IPS DF 6.9 (cell line): ENCODE measurements around the gene PPP1R17.
A peak's percentile ranks its signal among the peaks of the same experiment; 100 is the strongest.

Source experiments
- DNase-seq: peaks from one replicate; pipeline ENCODE4 v3.0.0-alpha.2; 2013; ENCODE audit warnings: low read depth, low spot score
- H3K27ac ChIP-seq: one replicate; pipeline ENCODE4 v1.5.1; 2013; ENCODE audit warnings: low read length, control low read depth
- H3K27me3 ChIP-seq: 2 replicates; pipeline ENCODE4 v1.6.1; 2013; ENCODE audit warnings: mild to moderate bottlenecking, low read length; ENCODE audit not compliant: control insufficient read depth, insufficient read depth
- H3K36me3 ChIP-seq: 2 replicates; pipeline ENCODE4 v1.6.1; 2013; ENCODE audit warnings: low read length; ENCODE audit not compliant: control insufficient read depth, insufficient read depth
- H3K4me1 ChIP-seq: 2 replicates; pipeline ENCODE4 v1.6.1; 2013; ENCODE audit warnings: low read length; ENCODE audit not compliant: control insufficient read depth, insufficient read depth
- H3K4me3 ChIP-seq: 2 replicates; pipeline ENCODE4 v1.5.1; 2013; ENCODE audit warnings: mild to moderate bottlenecking, low read length
- H3K9me3 ChIP-seq: 2 replicates; pipeline ENCODE4 v1.6.1; 2013; ENCODE audit warnings: low read length, inconsistent platforms; ENCODE audit not compliant: control insufficient read depth, insufficient read depth
- WGBS: extraction: QIAGEN DNeasy Blood & Tissue Kit; methylation state at CpG from one replicate; pipeline ENCODE4 v1.1.7; 2013; ENCODE audit warnings: mixed read lengths, missing lambda C conversion rate; ENCODE audit not compliant: insufficient read length, insufficient coverage; 5-methylcytosine and 5-hydroxymethylcytosine counted together

PPP1R17 gene

GRCh38 chr7:31687024-31687748 is at the start of gene PPP1R17:
TSS of gene PPP1R17 (plus strand) at chr7:31687215. CDS start at chr7:31692442, 5,227 bp downstream.
- Histone ChIP-seq H3K36me3 (no peaks in the 10 kb centered on the region), H3K4me1 (peaks cover 8% of the 10 kb centered on the region; the same call in 1 of the 2 replicates), H3K27me3 (no peaks in the 10 kb centered on the region), H3K4me3 (no peak within 1 kb of the TSS), H3K27ac (no peak within 1 kb of the TSS), H3K9me3 (no peaks in the 10 kb centered on the region)
- peak; percentile 20 for DNase-seq
- no CpG with 5 or more reads among the region's 14 CpGs for WGBS

- Histone ChIP-seq H3K27ac (no peak overlapping the region), H3K36me3 (no peaks in the 10 kb centered on the region), H3K27me3 (no peaks in the 10 kb centered on the region), H3K4me1 (no peaks in the 10 kb centered on the region; the same call in 1 of the 2 replicates), H3K4me3 (no peak overlapping the region), H3K9me3 (no peaks in the 10 kb centered on the region)
- WGBS, result no CpG with 5 or more reads among the region's 3 CpGs
- DNase-seq, result no peak
Measured at GRCh38 chr7:31640381-31640780, 46.6 kb upstream of the PPP1R17 start.

GRCh38 chr7:31642681-31643115 is 44.3 kb upstream of the PPP1R17 start:
- no peaks in the 10 kb centered on the region for H3K36me3 ChIP-seq
- no CpG with 5 or more reads among the region's 5 CpGs for WGBS
- no peak overlapping the region for H3K27ac ChIP-seq
- no peak overlapping the region for H3K4me3 ChIP-seq
- H3K27me3 ChIP-seq, result no peaks in the 10 kb centered on the region
- DNase-seq, result no peak
- H3K9me3 ChIP-seq, result no peaks in the 10 kb centered on the region
- peaks cover 4% of the 10 kb centered on the region for H3K4me1 ChIP-seq

GRCh38 chr7:31646942-31647341 is 40.1 kb upstream of the PPP1R17 start:
- Histone ChIP-seq H3K27ac (no peak overlapping the region), H3K27me3 (no peaks in the 10 kb centered on the region), H3K9me3 (no peaks in the 10 kb centered on the region), H3K36me3 (no peaks in the 10 kb centered on the region), H3K4me3 (no peak overlapping the region), H3K4me1 (peaks cover 10% of the 10 kb centered on the region)
- WGBS, result no CpG with 5 or more reads among the region's 4 CpGs
- no peak for DNase-seq

GRCh38 chr7:31647511-31647910 is 39.5 kb upstream of the PPP1R17 start:
- Histone ChIP-seq H3K27me3 (no peaks in the 10 kb centered on the region), H3K9me3 (no peaks in the 10 kb centered on the region), H3K27ac (no peak overlapping the region), H3K4me1 (peaks cover 10% of the 10 kb centered on the region), H3K36me3 (no peaks in the 10 kb centered on the region), H3K4me3 (no peak overlapping the region)
- no CpG with 5 or more reads among the region's 7 CpGs for WGBS
- DNase-seq, result no peak

GRCh38 chr7:31648288-31648687 is 38.7 kb upstream of the PPP1R17 start:
- no peaks in the 10 kb centered on the region for H3K27me3 ChIP-seq
- H3K27ac ChIP-seq, result no peak overlapping the region
- no peak for DNase-seq
- no peaks in the 10 kb centered on the region for H3K36me3 ChIP-seq
- peaks cover 10% of the 10 kb centered on the region for H3K4me1 ChIP-seq
- H3K9me3 ChIP-seq, result no peaks in the 10 kb centered on the region
- no CpG with 5 or more reads among the region's 1 CpG for WGBS
- H3K4me3 ChIP-seq, result no peak overlapping the region

GRCh38 chr7:31648880-31649279 is 38.1 kb upstream of the PPP1R17 start:
- Histone ChIP-seq H3K9me3 (no peaks in the 10 kb centered on the region), H3K4me1 (peaks cover 10% of the 10 kb centered on the region), H3K27ac (no peak overlapping the region), H3K4me3 (no peak overlapping the region), H3K36me3 (no peaks in the 10 kb centered on the region), H3K27me3 (no peaks in the 10 kb centered on the region)
- no peak for DNase-seq
- no CpG with 5 or more reads among the region's 4 CpGs for WGBS

- Histone ChIP-seq H3K4me3 (no peak overlapping the region), H3K4me1 (peaks cover 5% of the 10 kb centered on the region), H3K36me3 (no peaks in the 10 kb centered on the region), H3K9me3 (no peaks in the 10 kb centered on the region), H3K27me3 (no peaks in the 10 kb centered on the region), H3K27ac (no peak overlapping the region)
- DNase-seq, result no peak
- WGBS, result no CpG with 5 or more reads among the region's 7 CpGs
Measured at GRCh38 chr7:31651234-31652062, 35.6 kb upstream of the PPP1R17 start.

- Histone ChIP-seq H3K27ac (no peak overlapping the region), H3K4me3 (no peak overlapping the region), H3K36me3 (no peaks in the 10 kb centered on the region), H3K27me3 (no peaks in the 10 kb centered on the region), H3K9me3 (no peaks in the 10 kb centered on the region), H3K4me1 (peaks cover 5% of the 10 kb centered on the region)
- DNase-seq, result no peak
Measured at GRCh38 chr7:31652063-31652326, 35.0 kb upstream of the PPP1R17 start.

GRCh38 chr7:31663072-31663471 is 23.9 kb upstream of the PPP1R17 start:
- H3K4me1 ChIP-seq, result 0 out of 2 replicates have a peak, but pooled peaks cover 1% of the 10 kb centered on the region
- no peaks in the 10 kb centered on the region for H3K9me3 ChIP-seq
- no peaks in the 10 kb centered on the region for H3K36me3 ChIP-seq
- H3K27ac ChIP-seq, result no peak overlapping the region
- WGBS, result no CpG with 5 or more reads among the region's 5 CpGs
- peak; percentile 73 for DNase-seq
- no peak overlapping the region for H3K4me3 ChIP-seq
- no peaks in the 10 kb centered on the region for H3K27me3 ChIP-seq
